Upper lobe of right lung (tissue), 1 donor: ENCODE results near the gene MAPKAP1. TPM values are rescaled to one million over a fixed set of nuclear protein-coding genes. Genes with fewer than 3 reads are reported as not detected.

Experiments used
- ATAC-seq: fragments of 200-7000 bp; cut with Tn5 transposase; one replicate; pipeline ENCODE4 v1.9.1; 2020; ENCODE audit warnings: mild to moderate bottlenecking, moderate library complexity
- DNase-seq: peaks from one replicate; pipeline ENCODE4 v3.0.0-alpha.2; 2020
- H3K27ac ChIP-seq: fragments of 200-600 bp; one replicate; pipeline ENCODE4 v1.8.0; 2022
- H3K27me3 ChIP-seq: fragments of 200-600 bp; one replicate; pipeline ENCODE4 v1.8.0; 2022; ENCODE audit warnings: mild to moderate bottlenecking
- H3K36me3 ChIP-seq: fragments of 200-600 bp; one replicate; pipeline ENCODE4 v1.8.0; 2022
- H3K4me1 ChIP-seq: fragments of 200-600 bp; one replicate; pipeline ENCODE4 v1.8.0; 2022
- H3K4me3 ChIP-seq: fragments of 200-600 bp; one replicate; pipeline ENCODE4 v1.8.0; 2022; ENCODE audit warnings: mild to moderate bottlenecking
- H3K9me3 ChIP-seq: fragments of 200-600 bp; one replicate; pipeline ENCODE4 v1.8.0; 2022
- intact Hi-C: fragments of 100-400 bp; cut with DNase I; formaldehyde crosslinking; loops from one replicate; pipeline ENCODE4 v1.11.0; 2022
- total RNA-seq: library from RNA; stranded (reverse); fragmentation: NEBNext Ultra II Directional; extraction: Animal tissue kit (Norgen Biotek cat#: 25700); gene quantifications from one replicate; pipeline ENCODE4 v1.2.1, GENCODE V29; 2021
- TF ChIP-seq, protein P1 (sequence below): fragments of 200-600 bp; IDR thresholded peaks from one replicate; pipeline ENCODE4 v1.8.0; 2022; ENCODE audit warnings: antibody characterized with exemption
- donor health status: DM: no; HTN: yes; CAD: no; lungs with severe emphysema.

MAPKAP1 gene
- total RNA-seq, 1 donor from 2014 or later = 76.8 TPM

DNA sequence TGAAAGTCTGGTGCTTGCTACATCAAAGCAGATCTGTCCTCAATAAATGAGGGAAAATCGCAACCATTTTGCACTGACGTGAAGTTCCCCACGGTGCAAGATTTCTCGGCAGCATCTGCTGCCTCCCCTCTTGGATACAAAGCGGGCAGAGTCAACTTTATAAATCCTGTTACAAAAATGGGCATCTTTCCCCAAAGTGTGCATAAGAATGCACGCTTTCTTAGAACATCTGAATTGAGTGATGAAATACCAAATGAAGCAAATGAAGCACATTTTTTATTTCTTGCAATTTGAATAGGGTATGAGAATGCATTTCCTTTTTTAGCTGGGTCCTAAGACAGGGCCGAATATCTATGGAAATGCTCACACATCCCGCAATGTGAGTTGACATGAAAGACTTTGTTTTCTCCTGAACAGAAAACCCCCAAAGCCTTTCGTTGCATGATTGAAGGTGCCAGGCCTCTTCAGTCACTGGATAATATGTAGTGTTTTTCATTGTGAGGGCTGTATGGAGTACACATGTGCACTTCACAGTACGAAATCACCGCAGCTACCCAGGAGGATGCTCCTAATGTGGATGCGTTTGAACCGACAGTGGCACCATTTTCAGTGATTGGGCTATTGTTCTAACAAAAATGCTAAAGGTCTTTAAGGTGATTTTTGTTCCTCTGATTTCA lies 19.6 kb upstream of the MAPKAP1 start:
- no peak overlapping the region for H3K27ac ChIP-seq
- no peaks in the 10 kb centered on the region for H3K36me3 ChIP-seq
- H3K9me3 ChIP-seq = no peaks in the 10 kb centered on the region
- ATAC-seq (no peak), DNase-seq (no peak)
- no peaks in the 10 kb centered on the region for H3K4me1 ChIP-seq
- no peaks in the 10 kb centered on the region for H3K27me3 ChIP-seq
- no peak overlapping the region for H3K4me3 ChIP-seq
- TF ChIP-seq, protein P1, sequence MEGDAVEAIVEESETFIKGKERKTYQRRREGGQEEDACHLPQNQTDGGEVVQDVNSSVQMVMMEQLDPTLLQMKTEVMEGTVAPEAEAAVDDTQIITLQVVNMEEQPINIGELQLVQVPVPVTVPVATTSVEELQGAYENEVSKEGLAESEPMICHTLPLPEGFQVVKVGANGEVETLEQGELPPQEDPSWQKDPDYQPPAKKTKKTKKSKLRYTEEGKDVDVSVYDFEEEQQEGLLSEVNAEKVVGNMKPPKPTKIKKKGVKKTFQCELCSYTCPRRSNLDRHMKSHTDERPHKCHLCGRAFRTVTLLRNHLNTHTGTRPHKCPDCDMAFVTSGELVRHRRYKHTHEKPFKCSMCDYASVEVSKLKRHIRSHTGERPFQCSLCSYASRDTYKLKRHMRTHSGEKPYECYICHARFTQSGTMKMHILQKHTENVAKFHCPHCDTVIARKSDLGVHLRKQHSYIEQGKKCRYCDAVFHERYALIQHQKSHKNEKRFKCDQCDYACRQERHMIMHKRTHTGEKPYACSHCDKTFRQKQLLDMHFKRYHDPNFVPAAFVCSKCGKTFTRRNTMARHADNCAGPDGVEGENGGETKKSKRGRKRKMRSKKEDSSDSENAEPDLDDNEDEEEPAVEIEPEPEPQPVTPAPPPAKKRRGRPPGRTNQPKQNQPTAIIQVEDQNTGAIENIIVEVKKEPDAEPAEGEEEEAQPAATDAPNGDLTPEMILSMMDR = no peak
- intact Hi-C loops = no loop called here

DNA sequence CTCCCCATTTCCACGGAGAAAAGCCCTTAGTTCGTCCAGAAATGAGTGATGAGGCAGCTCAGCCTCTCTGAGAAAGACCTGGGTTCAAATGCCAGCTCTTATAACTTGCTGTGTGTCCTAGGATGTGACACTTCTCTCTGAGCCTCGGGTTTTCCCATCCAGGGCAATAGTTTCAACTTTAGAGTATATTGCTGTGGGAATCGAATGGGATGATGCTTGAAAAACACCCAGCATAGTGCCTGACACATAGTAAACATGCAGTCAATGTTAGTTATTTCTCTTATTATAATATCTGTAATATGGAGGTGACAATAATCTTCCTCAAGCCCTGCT lies 430 bp upstream of the MAPKAP1 start:
- Histone ChIP-seq H3K4me3 (peak overlapping the region; percentile 97), H3K36me3 (no peaks in the 10 kb centered on the region), H3K9me3 (no peaks in the 10 kb centered on the region), H3K27ac (peak overlapping the region; percentile 94), H3K27me3 (no peaks in the 10 kb centered on the region), H3K4me1 (peaks cover 15% of the 10 kb centered on the region)
- no peak for DNase-seq
- no peak for ATAC-seq
- intact Hi-C loops = no loop called here
- TF ChIP-seq, protein P1 = no peak

DNA sequence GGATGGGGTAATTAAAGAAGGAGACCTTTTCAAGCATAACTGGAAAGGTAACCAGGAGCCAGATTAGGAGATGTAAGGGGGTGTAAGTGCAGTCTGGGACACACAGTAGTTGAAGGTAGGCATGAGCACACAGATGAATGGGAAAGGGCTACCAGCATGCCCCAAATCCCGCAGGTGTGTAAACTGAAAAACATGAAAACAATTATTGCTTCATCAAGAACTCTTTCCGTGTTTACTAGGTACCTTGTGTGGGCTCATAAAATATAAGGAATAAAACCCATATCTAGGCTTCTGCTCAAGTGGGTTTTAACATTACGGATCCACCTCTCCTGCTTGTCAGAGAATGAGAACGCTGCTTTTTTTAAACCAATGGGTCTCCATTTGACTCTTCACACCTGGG lies 1.1 kb downstream of the MAPKAP1 start:
- Histone ChIP-seq H3K4me3 (peak overlapping the region; percentile 97), H3K4me1 (peaks cover 15% of the 10 kb centered on the region), H3K27me3 (no peaks in the 10 kb centered on the region), H3K9me3 (no peaks in the 10 kb centered on the region), H3K36me3 (no peaks in the 10 kb centered on the region), H3K27ac (no peak overlapping the region)
- DNase-seq (no peak), ATAC-seq (no peak)
- TF ChIP-seq, protein P1 = no peak
- intact Hi-C loops = no loop called here

DNA sequence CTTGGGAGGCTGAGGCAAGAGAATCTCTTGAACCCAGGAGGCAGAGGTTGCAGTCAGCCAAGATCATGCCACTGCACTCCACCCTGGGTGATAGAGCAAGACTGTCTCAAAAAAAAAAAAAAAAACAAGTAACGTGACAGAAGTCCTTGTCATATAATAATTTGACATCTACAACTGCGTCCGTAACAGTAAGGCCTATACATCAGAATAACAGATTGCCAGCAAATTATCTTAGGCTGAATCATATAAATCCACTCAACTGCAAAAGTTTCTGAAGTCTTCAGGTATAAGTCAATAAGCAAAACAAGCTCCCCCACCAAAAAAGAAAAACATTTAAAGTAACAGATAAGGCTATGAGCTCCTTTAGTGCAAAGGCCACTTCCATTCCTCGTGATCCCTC lies 3.3 kb downstream of the MAPKAP1 start:
- no peaks in the 10 kb centered on the region for H3K27me3 ChIP-seq
- no peak overlapping the region for H3K27ac ChIP-seq
- DNase-seq (no peak), ATAC-seq (no peak)
- no peaks in the 10 kb centered on the region for H3K36me3 ChIP-seq
- TF ChIP-seq, protein P1 = no peak
- intact Hi-C loops = no loop called here
- H3K9me3 ChIP-seq = no peaks in the 10 kb centered on the region
- no peak overlapping the region for H3K4me3 ChIP-seq
- peaks cover 15% of the 10 kb centered on the region for H3K4me1 ChIP-seq

DNA sequence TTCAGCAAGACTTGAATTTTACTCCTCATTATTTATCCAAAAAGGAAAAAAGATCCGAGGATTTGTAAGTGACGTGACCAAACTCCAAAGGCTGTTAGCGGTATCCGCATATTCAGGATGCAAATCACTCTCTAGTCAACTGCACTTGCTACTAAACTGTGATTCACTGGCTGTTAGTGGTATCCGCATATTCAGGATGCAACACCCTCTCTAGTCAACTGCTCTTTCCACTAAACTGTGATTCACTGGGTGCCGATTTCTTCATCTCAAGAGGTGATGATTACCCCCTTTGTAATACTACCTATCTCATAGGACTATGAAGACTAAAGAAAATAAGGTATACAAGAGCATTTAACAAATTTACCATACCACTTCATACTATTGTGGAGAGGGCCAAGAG lies 5.7 kb downstream of the MAPKAP1 start:
- no peaks in the 10 kb centered on the region for H3K27me3 ChIP-seq
- intact Hi-C loops = no loop called here
- no peak for DNase-seq
- no peak overlapping the region for H3K4me3 ChIP-seq
- no peaks in the 10 kb centered on the region for H3K36me3 ChIP-seq
- TF ChIP-seq, protein P1 = no peak
- H3K4me1 ChIP-seq = peaks cover 7% of the 10 kb centered on the region
- H3K27ac ChIP-seq = no peak overlapping the region
- no peak for ATAC-seq
- H3K9me3 ChIP-seq = no peaks in the 10 kb centered on the region

DNA sequence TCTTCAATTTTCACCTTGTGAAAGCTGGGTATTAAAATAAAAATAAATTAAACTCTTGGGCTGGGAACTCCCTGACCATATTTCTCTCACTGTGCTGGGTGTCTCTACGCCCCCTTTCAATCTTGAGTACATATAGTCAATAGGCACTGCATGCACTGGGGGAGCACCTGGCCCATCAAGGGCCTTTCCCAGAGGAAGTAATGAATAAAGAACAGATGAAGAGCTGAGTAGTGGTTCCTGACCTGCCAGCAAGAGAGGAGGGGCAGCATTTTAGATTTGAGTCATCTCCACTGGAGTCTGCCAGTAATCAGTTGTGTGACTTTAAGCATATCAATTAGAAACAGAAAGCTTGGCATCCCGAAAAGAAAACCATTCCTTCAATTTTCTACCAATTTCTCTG lies 6.2 kb downstream of the MAPKAP1 start:
- no peak for ATAC-seq

More for the DNA sequence above, 6.2 kb downstream of the MAPKAP1 start:
- H3K4me3 ChIP-seq = no peak overlapping the region
- intact Hi-C loops = no loop called here
- no peaks in the 10 kb centered on the region for H3K36me3 ChIP-seq
- TF ChIP-seq, protein P1 = no peak
- DNase-seq = no peak
- no peaks in the 10 kb centered on the region for H3K9me3 ChIP-seq
- H3K27ac ChIP-seq = no peak overlapping the region
- H3K27me3 ChIP-seq = no peaks in the 10 kb centered on the region
- H3K4me1 ChIP-seq = peaks cover 2% of the 10 kb centered on the region
